Measurements from ENCODE around the gene SRSF3.

DNA sequence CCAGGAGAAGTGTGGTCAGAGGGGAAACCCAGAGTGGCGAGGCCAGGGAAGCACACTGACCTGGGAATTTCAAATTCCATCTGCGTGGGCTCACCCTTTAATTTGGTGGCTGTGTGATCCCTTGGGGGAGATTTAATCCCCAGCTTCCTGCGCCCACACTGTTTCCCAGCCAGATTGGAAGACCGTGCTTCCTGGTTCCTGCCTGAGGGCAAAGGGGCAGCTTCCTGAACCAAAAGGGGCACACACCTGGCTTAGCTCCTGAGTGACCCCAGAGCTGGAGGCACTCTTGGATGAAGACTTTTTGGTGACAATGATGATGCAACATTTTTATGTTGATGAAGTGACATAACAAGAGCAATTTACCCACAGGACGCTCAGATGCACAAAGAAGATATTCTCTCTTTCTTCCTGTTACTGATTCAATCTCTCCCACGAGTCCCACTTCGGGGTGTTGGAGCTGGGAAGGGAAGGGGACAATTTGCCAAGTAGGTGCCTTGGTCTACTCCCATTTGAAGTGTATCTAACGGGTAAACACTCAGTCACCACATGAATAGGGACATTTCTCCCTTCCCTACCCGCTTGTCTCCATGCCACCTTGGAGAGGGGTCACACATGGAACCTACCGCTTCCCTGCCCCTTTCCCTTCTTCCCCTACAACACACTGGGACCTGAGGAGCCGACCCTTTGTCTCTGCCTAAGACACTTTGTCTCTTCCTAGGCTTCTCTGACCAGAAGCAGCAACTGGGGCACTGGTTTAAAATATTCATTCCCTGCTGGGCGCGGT lies 55.7 kb downstream of the SRSF3 start:
- TF ChIP-seq, protein P1, sequence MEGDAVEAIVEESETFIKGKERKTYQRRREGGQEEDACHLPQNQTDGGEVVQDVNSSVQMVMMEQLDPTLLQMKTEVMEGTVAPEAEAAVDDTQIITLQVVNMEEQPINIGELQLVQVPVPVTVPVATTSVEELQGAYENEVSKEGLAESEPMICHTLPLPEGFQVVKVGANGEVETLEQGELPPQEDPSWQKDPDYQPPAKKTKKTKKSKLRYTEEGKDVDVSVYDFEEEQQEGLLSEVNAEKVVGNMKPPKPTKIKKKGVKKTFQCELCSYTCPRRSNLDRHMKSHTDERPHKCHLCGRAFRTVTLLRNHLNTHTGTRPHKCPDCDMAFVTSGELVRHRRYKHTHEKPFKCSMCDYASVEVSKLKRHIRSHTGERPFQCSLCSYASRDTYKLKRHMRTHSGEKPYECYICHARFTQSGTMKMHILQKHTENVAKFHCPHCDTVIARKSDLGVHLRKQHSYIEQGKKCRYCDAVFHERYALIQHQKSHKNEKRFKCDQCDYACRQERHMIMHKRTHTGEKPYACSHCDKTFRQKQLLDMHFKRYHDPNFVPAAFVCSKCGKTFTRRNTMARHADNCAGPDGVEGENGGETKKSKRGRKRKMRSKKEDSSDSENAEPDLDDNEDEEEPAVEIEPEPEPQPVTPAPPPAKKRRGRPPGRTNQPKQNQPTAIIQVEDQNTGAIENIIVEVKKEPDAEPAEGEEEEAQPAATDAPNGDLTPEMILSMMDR (optimal IDR thresholded peaks at IDR 0.05 in 1 of 3, IDR thresholded peaks at IDR 0.05 in 1 of 3, conservative IDR thresholded peaks at IDR 0.05 in 1 of 3; ENCODE audit: extremely low read depth in 1 of 3, insufficient read depth in 2 of 3, low read length in 3 of 3) = no peak
- TF ChIP-seq EZH2 (IDR thresholded peaks at IDR 0.05; ENCODE audit: low read length) = no peak

All from keratinocyte (primary cell).